Measurements from ENCODE around the gene NVL. TPM values are rescaled to one million over a fixed set of nuclear protein-coding genes. Genes with fewer than 3 reads are reported as not detected.
A peak's percentile ranks its signal among the peaks of the same experiment; 100 is the strongest.

NVL gene
- total RNA-seq, 3 donors from 2014 or later, result 16.0 to 46.0 (median 30.8) TPM

DNA sequence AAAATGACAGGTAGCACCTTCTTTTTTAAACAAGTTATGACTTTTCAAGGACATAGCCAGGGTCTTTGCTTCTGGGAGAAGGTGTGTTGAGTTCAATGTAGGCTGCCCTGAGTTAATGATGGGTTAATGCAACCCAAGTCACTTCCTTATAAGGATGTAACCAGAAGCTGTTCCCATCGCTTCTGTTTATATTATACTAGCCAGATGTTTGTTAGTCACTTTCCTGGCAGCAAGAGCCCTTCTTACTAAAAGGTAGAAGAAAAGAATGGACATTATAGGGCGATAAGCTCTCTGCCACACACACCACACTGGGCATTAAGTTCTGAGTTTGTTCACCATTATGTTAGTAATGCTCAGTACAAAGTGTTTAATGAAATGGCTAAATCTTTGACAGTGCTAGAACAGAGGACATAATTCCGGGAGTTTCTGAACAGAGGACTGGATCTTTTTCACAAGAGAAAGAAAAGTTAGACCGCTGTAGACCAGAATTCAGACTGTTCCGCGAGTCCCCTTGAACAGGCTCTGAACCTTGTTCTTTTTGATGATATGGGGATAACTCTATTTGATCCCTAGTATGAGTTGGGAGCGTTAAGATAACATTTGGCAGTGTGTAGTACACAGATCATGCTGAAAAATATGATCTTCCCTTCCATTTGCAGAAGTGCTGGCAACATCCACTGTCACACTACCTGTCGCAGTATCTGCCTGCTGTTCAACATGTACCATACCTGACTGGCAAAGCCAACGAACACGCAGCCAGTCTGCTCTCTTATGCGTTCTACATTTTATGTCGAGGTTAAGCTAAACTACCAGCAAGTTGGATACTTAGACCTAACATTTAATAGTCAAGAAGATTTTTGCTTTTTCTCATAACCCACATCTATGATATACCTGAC lies 105.9 kb downstream of the NVL start:
- intact Hi-C loops (cut with DNase I; ENCODE audit: low total_unique reads), result no loop called here
- Histone ChIP-seq H3K4me3 (no peak overlapping the region), H3K27ac (peak overlapping the region; percentile 34 to 43), H3K9me3 (no peaks in the 10 kb centered on the region), H3K4me1 (peaks cover 0 to 4% of the 10 kb centered on the region in 2 donors), H3K27me3 (no peaks in the 10 kb centered on the region), H3K36me3 (no peaks in the 10 kb centered on the region)
- DNase-seq (ENCODE audit: low spot score in 2 of 2), result no peak
- TF ChIP-seq POLR2A (IDR thresholded peaks at IDR 0.05) (no peak), POLR2AphosphoS5 (IDR thresholded peaks at IDR 0.05) (no peak)
- TF ChIP-seq, protein P1, sequence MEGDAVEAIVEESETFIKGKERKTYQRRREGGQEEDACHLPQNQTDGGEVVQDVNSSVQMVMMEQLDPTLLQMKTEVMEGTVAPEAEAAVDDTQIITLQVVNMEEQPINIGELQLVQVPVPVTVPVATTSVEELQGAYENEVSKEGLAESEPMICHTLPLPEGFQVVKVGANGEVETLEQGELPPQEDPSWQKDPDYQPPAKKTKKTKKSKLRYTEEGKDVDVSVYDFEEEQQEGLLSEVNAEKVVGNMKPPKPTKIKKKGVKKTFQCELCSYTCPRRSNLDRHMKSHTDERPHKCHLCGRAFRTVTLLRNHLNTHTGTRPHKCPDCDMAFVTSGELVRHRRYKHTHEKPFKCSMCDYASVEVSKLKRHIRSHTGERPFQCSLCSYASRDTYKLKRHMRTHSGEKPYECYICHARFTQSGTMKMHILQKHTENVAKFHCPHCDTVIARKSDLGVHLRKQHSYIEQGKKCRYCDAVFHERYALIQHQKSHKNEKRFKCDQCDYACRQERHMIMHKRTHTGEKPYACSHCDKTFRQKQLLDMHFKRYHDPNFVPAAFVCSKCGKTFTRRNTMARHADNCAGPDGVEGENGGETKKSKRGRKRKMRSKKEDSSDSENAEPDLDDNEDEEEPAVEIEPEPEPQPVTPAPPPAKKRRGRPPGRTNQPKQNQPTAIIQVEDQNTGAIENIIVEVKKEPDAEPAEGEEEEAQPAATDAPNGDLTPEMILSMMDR (IDR thresholded peaks at IDR 0.05), result no peak

DNA sequence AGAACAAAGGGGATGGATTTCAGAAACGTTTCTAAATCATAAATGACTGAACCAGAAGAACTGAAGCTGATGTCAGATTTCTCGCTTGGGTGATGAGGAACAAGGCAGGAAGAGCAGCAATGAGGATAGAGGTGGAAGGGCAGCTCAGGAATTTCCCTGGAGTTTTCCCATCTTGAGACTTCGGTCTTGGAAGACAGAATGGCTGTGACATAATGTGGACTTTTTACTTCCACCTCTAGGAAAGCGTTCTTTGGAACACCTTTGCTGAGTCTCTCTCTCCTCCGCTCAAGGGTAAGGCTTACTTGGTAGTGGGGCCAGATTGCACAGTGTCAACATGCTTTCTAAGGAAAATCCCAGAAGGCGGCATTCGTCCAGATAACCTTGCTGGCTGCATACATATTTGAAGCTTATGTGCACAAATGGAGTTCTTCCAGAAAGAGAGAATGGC lies 110.3 kb downstream of the NVL start:
- intact Hi-C loops (cut with DNase I; ENCODE audit: low total_unique reads), result no loop called here

DNA sequence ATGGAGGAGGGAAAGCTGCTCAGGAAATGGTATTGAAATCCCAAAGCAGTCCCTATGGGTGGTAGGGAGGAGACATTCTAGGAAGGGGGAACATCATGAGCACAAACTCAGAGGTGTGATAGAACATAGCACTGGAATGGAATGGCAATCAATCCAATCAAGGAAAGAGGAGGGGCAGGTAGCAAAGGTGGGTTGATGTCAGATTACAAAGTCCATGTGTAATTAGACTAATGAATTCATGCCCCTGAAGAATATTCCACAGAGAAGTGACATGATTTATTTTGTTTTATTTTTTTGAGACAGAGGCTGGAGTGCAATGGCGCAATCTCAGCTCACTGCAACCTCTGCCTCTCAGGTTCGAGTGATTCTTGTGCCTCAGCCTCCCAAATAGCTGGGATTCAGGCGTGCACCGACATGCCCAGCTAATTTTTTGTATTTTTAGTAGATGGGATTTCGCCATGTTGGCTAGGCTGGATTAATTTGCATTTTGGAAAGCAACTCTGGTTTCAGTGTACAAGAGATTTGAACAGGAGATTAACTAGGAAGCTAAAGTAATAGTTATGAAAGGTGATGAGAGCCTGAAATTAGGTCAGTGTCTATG lies 110.9 kb downstream of the NVL start:
- intact Hi-C loops (cut with DNase I; ENCODE audit: low total_unique reads), result no loop called here
- H3K9me3 ChIP-seq, result no peaks in the 10 kb centered on the region
- no peaks in the 10 kb centered on the region for H3K36me3 ChIP-seq
- DNase-seq (ENCODE audit: low spot score in 2 of 2), result no peak
- peak overlapping the region; percentile 43 to 60 for H3K27ac ChIP-seq
- peaks cover 0 to 6% of the 10 kb centered on the region in 2 donors for H3K4me1 ChIP-seq
- no peaks in the 10 kb centered on the region for H3K27me3 ChIP-seq
- TF ChIP-seq, protein P1 (IDR thresholded peaks at IDR 0.05), result no peak
- TF ChIP-seq POLR2AphosphoS5 (IDR thresholded peaks at IDR 0.05) (no peak), POLR2A (IDR thresholded peaks at IDR 0.05) (no peak)
- no peak overlapping the region for H3K4me3 ChIP-seq

More for the DNA sequence above, 110.3 kb downstream of the NVL start:
- Histone ChIP-seq H3K4me1 (peaks cover 0 to 6% of the 10 kb centered on the region in 2 donors), H3K9me3 (no peaks in the 10 kb centered on the region), H3K4me3 (no peak overlapping the region), H3K27me3 (no peaks in the 10 kb centered on the region), H3K36me3 (no peaks in the 10 kb centered on the region), H3K27ac (peak overlapping the region in 1 of 2 donors; percentile 60)
- no peak for DNase-seq (ENCODE audit: low spot score in 2 of 2)
- TF ChIP-seq POLR2A (IDR thresholded peaks at IDR 0.05) (no peak), POLR2AphosphoS5 (IDR thresholded peaks at IDR 0.05) (no peak)
- TF ChIP-seq, protein P1 (IDR thresholded peaks at IDR 0.05), result no peak

DNA sequence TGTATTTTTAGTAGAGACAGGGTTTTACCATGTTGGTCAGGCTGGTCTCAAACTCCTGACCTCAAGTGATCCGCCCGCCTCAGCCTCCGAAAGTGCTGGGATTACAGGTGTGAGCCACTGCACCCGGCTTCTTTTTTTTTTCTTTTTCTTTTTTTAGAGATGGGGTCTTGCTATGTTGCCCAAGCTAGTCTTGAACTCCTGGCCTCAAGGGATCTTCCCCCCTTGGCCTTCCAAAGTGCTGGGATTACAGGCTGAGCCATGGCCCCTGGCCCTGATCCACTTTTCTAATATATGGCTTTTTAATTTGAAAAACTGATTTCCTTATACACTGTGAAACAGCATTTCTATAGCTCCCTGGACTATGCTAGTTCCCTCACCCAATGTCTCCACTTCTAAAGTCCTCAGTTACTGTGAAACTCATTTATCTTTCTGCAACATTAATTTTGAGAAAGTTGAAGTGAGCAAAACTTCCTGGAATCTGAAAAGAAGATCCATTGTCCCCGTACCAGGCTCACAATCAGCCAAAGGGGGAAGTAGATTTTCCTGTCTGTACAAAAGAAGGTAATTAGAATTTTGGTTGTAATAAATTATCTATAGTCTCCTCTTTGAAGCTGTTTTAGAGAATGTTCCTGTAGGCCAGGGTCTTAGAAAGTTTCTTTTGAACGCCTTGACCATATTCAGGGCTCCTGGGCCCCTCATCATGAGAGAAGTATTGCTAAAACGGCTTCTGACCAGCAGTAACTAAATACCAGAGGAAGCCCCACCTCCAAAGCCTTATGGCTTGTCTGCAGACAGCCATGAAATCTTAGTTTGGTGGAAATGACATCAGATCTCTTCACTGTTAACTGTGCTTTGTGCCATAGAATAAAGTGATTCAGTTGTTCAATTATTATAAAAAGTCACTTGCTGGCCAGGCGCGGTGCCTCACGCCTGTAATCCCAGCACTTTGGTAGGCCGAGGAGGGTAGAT lies 112.0 kb downstream of the NVL start:
- no peak for DNase-seq (ENCODE audit: low spot score in 2 of 2)
- no peak overlapping the region for H3K4me3 ChIP-seq
- TF ChIP-seq POLR2AphosphoS5 (IDR thresholded peaks at IDR 0.05) (no peak), POLR2A (IDR thresholded peaks at IDR 0.05) (no peak)
- TF ChIP-seq, protein P1 (IDR thresholded peaks at IDR 0.05), result no peak
- intact Hi-C loops (cut with DNase I; ENCODE audit: low total_unique reads), result no loop called here
- peak overlapping the region; percentile 60 to 63 for H3K27ac ChIP-seq
- peaks cover 0 to 6% of the 10 kb centered on the region in 2 donors for H3K4me1 ChIP-seq
- no peaks in the 10 kb centered on the region for H3K36me3 ChIP-seq
- no peaks in the 10 kb centered on the region for H3K9me3 ChIP-seq
- no peaks in the 10 kb centered on the region for H3K27me3 ChIP-seq

Data from breast epithelium (tissue), 4 donors.